MCF 10A (cell line): ENCODE data around the gene TIAM1. TPM values are rescaled to one million over a fixed set of nuclear protein-coding genes. Genes with fewer than 3 reads are reported as not detected.
A peak's percentile ranks its signal among the peaks of the same experiment; 100 is the strongest.
"Not testable (repeated sequence)": the region's sequence is repeated elsewhere in the genome, so short reads cannot be mapped to it uniquely, and the experiment has no call there.

Experiments used
- BruUV-seq: library from RNA; stranded (reverse); fragments of 400-500 nt; replicated peaks from 2 replicates; lab custom pipeline; 2021; lab: Mats Ljungman, UMichigan
- CTCF ChIA-PET: fragments of 300-600 bp; sonication (Branson Sonifier 250); formaldehyde crosslinking; extraction: SDS; loops from one replicate; lab custom pipeline; 2021; ENCODE audit warnings: antibody characterized with exemption, inconsistent platforms; lab: Yijun Ruan, JAX
- POLR2A ChIA-PET: fragments of 300-600, 350-650 bp; sonication (Branson Sonifier 250); formaldehyde crosslinking; extraction: SDS; loops from one replicate; lab custom pipeline; 2020; ENCODE audit warnings: antibody characterized with exemption, inconsistent platforms; lab: Yijun Ruan, JAX
- DNase-seq: peaks from one replicate; pipeline ENCODE4 v3.0.0-alpha.2; 2018; ENCODE audit not compliant: unreplicated experiment
- H3K27ac Mint-ChIP-seq: one replicate; pipeline ENCODE4 v1.8.0; 2022; ENCODE audit warnings: mild to moderate bottlenecking, low read depth, mixed read lengths; ENCODE audit not compliant: unreplicated experiment
- H3K27me3 Mint-ChIP-seq: one replicate; pipeline ENCODE4 v1.8.0; 2022; ENCODE audit warnings: mixed read lengths; ENCODE audit not compliant: insufficient read depth, unreplicated experiment
- H3K36me3 Mint-ChIP-seq: one replicate; pipeline ENCODE4 v1.8.0; 2022; ENCODE audit warnings: mild to moderate bottlenecking, moderate library complexity, mixed read lengths; ENCODE audit not compliant: insufficient read depth, unreplicated experiment
- H3K4me1 Mint-ChIP-seq: one replicate; pipeline ENCODE4 v1.8.0; 2022; ENCODE audit warnings: mixed read lengths; ENCODE audit not compliant: insufficient read depth, unreplicated experiment
- H3K4me3 Mint-ChIP-seq: one replicate; pipeline ENCODE4 v1.8.0; 2022; ENCODE audit warnings: mild to moderate bottlenecking, moderate library complexity, mixed read lengths; ENCODE audit not compliant: unreplicated experiment
- H3K9me3 Mint-ChIP-seq: one replicate; pipeline ENCODE4 v1.8.0; 2022; ENCODE audit warnings: mixed read lengths; ENCODE audit not compliant: unreplicated experiment
- intact Hi-C: fragments of 100-400 bp; cut with micrococcal nuclease; formaldehyde crosslinking; loops from 2 replicates; pipeline ENCODE4 v1.14.1; 2022
- total RNA-seq: library from RNA; stranded (reverse); gene quantifications from 2 replicates; pipeline ENCODE4 v1.2.3, GENCODE V29; 2022
- TF ChIP-seq, protein P1 (sequence below): fragments of 200-600 bp; IDR thresholded peaks from one replicate; pipeline ENCODE4 v1.8.0; 2022; ENCODE audit warnings: antibody characterized with exemption, mild to moderate bottlenecking; ENCODE audit not compliant: unreplicated experiment

Gene TIAM1
- total RNA-seq, 1 experiment from 2014 or later = 9.8 TPM

DNA sequence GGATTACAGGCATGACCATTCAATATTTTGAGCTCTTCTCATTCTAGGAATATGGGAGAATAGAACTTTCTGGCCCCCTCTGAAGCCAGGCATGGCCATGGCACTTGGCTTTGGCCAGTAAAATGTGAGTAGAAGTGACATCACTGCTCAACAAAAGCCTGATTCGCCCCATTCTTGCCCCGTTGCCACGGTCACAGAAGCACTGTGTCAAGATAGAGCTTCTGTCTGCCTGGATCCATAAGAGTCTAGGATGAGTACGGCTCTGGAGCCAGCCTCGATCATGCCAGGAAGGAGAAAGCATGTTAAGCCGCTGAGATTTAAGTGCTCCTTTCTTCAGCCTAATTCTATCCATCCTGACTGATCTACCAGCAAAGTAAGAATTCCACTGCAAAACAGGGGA lies 113.1 kb downstream of the TIAM1 start:
- Mint-ChIP-seq H3K27ac (no peak overlapping the region), H3K36me3 (no peaks in the 10 kb centered on the region), H3K27me3 (no peaks in the 10 kb centered on the region), H3K9me3 (no peaks in the 10 kb centered on the region), H3K4me1 (no peaks in the 10 kb centered on the region), H3K4me3 (no peak overlapping the region)
- TF ChIP-seq, protein P1, sequence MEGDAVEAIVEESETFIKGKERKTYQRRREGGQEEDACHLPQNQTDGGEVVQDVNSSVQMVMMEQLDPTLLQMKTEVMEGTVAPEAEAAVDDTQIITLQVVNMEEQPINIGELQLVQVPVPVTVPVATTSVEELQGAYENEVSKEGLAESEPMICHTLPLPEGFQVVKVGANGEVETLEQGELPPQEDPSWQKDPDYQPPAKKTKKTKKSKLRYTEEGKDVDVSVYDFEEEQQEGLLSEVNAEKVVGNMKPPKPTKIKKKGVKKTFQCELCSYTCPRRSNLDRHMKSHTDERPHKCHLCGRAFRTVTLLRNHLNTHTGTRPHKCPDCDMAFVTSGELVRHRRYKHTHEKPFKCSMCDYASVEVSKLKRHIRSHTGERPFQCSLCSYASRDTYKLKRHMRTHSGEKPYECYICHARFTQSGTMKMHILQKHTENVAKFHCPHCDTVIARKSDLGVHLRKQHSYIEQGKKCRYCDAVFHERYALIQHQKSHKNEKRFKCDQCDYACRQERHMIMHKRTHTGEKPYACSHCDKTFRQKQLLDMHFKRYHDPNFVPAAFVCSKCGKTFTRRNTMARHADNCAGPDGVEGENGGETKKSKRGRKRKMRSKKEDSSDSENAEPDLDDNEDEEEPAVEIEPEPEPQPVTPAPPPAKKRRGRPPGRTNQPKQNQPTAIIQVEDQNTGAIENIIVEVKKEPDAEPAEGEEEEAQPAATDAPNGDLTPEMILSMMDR = no peak
- DNase-seq = no peak
- ChIA-PET CTCF (interaction anchor here (0.6 to 1.0 kb wide), 5 partner anchors 8 to 975 kb away, joined by 3 to 5 read pairs (median 3); no protein-coding TSS in a partner anchor), POLR2A (interaction anchor here (0.7 kb wide), 1 partner anchor 137 kb away, joined by 3 read pairs; no protein-coding TSS in a partner anchor)
- intact Hi-C loops = no loop called here
- no TSS peak for BruUV-seq

DNA sequence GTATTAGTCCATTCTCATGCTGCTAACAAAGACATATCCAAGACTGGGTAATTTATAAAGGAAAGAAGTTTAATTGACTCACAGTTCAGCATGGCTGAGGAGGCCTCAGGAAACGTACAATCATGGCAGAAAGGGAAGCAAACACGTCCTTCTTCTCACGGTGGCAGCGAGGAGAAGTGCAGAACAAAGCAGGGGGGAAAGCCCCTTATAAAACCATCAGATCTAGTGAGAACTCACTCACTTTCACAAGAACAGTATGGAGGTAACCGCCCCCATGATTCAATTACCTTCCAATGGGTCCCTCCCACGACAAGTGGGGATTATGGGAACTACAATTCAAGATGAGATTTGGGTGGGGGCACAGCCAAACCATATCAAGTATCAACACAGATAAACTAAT lies 115.3 kb downstream of the TIAM1 start:
- H3K27ac Mint-ChIP-seq, H3K4me1 Mint-ChIP-seq, H3K27me3 Mint-ChIP-seq, intact Hi-C loops, POLR2A ChIA-PET, BruUV-seq, H3K9me3 Mint-ChIP-seq, DNase-seq, H3K36me3 Mint-ChIP-seq, H3K4me3 Mint-ChIP-seq: not testable (repeated sequence)
- CTCF ChIA-PET = interaction anchor here (0.8 kb wide), 1 partner anchor 70 kb away, joined by 6 read pairs; no protein-coding TSS in a partner anchor

DNA sequence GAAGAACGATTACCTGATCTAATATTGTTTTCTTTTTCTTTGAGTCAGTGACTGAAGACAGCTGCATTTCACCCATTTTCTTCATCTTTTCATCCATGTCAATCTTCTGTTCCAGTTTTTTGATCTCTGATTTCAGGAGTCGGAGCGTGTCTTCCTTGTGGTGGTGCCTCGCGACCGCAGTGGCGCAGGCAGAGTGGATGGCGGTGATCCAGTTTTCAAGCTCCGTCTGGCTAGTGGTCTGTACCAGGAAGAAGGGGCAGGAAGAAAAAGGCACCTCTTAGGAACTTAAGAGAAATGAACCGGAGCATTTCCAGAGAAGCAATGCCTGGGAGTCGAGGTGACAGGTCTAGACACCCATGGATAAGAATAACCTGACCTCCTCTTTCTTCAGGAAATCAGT lies 118.3 kb downstream of the TIAM1 start:
- peaks cover 10% of the 10 kb centered on the region for H3K4me1 Mint-ChIP-seq
- H3K4me3 Mint-ChIP-seq = no peak overlapping the region
- TF ChIP-seq, protein P1 = no peak
- ChIA-PET CTCF (interaction anchor here (0.7 to 1.1 kb wide), 2 partner anchors 21 to 23 kb away, joined by 4 read pairs; no protein-coding TSS in a partner anchor), POLR2A (no interaction called here)
- intact Hi-C loops = no loop called here
- no TSS peak for BruUV-seq
- no peaks in the 10 kb centered on the region for H3K27me3 Mint-ChIP-seq
- H3K9me3 Mint-ChIP-seq = no peaks in the 10 kb centered on the region
- H3K27ac Mint-ChIP-seq = no peak overlapping the region
- DNase-seq = no peak
- no peaks in the 10 kb centered on the region for H3K36me3 Mint-ChIP-seq

DNA sequence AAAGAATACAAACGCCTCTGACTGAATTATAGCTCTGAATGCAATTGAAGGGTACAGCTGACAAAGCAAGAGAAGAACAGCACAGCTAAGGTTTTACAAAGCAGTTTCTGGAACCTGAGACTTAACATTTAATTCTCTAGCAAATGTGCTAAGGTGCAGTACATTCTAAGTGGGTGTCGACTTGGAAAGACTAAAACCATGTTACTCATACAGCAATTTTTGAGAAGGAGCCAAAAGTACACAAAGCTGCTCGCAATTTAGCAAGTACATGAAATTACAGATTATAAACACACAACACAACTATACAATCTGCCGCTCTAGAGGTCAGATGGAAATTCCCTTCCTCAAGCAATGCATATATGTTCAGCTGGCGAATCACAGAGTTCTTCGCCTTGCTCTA lies 121.9 kb downstream of the TIAM1 start:
- H3K4me3 Mint-ChIP-seq = peak overlapping the region; percentile 31
- ChIA-PET CTCF (interaction anchor here (0.6 to 1.8 kb wide), 7 partner anchors 9 to 359 kb away, joined by 3 to 9 read pairs (median 3); no protein-coding TSS in a partner anchor), POLR2A (interaction anchor here (0.6 to 1.7 kb wide), 3 partner anchors 10 to 337 kb away, joined by 3 to 4 read pairs (median 3); no protein-coding TSS in a partner anchor)
- no peaks in the 10 kb centered on the region for H3K9me3 Mint-ChIP-seq
- intact Hi-C loops = no loop called here
- no peaks in the 10 kb centered on the region for H3K36me3 Mint-ChIP-seq
- no peaks in the 10 kb centered on the region for H3K27me3 Mint-ChIP-seq
- BruUV-seq = no TSS peak
- TF ChIP-seq, protein P1 = no peak
- peak; percentile 51 for DNase-seq
- H3K27ac Mint-ChIP-seq = peak overlapping the region; percentile 40
- peaks cover 22% of the 10 kb centered on the region for H3K4me1 Mint-ChIP-seq
